Hypothalamus (tissue), 51 donors: ENCODE results near the gene TDRD10.

Source experiments
- DNase-seq, 51 donors: peaks; one replicate each; lab custom pipeline; 2025; lab: John Stamatoyannopoulos, UW

Gene TDRD10, protein sequence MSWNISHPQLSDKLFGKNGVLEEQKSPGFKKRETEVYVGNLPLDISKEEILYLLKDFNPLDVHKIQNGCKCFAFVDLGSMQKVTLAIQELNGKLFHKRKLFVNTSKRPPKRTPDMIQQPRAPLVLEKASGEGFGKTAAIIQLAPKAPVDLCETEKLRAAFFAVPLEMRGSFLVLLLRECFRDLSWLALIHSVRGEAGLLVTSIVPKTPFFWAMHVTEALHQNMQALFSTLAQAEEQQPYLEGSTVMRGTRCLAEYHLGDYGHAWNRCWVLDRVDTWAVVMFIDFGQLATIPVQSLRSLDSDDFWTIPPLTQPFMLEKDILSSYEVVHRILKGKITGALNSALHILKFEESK

DNA sequence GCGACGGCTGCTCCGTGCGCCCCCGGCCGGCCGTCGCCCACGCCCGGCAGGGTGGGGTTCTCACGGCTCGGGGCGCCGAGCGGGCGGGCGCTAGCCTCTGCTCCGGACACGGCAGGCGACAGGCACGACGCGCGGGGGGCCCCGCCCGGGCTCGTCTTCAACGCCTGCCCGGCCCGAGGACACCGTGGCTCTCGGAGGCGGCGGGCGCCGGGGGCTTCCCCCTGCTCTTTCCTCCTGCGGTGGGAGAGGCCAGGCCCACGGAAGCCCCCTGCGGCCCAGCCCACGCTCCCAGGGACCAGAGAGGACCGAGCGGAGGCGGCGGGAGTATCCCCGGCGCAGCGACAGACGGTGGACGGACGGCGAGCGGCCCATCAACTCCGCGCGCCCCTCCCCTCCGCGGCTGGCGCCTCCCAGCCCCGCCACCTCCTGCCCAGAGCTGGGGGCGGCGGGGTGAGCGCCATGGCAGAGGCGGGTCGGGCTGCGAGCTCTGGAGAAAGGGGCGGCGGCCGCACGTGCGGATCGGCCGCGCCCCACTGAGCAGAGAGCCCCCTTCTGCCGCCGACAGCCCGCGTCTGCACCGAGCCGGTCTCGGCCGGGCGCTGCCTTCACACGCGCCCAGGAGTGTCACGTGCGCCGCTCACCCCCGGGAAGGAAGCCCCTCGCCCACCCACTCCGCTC, at the start of gene TDRD10, which contains the start of gene SHE:
Gene TDRD10, plus strand, starts transcription at position 154 of the 678 bp plus-strand sequence. CDS start 4,685 bp downstream, outside the sequence.
Gene SHE, minus strand, starts transcription at position 347 of the 678 bp plus-strand sequence. CDS start 386 bp downstream, outside the sequence.
- DNase-seq: no peak

DNA sequence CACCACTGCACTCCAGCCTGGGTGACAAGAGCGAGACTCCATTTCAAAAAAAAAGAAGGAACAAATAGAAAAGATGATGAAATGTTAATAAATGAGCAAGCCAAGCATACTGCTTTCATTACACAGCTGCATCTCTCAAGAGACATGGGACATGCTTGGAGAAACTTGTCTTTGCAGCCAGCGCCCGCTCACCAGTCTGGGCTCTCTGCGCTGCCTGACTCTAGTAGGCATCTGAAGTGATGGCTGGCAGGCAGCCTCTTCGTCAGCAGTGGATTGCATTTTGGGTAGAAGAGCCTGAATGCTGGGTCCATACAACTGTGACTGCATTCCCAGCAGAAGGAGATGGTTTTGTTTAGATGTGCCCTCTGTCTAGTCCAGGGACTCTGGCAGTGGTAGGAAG, 48.9 kb upstream of the TDRD10 start:
- peak in 3 of 51 donors; percentile 19 to 46 (median 46) for DNase-seq

DNA sequence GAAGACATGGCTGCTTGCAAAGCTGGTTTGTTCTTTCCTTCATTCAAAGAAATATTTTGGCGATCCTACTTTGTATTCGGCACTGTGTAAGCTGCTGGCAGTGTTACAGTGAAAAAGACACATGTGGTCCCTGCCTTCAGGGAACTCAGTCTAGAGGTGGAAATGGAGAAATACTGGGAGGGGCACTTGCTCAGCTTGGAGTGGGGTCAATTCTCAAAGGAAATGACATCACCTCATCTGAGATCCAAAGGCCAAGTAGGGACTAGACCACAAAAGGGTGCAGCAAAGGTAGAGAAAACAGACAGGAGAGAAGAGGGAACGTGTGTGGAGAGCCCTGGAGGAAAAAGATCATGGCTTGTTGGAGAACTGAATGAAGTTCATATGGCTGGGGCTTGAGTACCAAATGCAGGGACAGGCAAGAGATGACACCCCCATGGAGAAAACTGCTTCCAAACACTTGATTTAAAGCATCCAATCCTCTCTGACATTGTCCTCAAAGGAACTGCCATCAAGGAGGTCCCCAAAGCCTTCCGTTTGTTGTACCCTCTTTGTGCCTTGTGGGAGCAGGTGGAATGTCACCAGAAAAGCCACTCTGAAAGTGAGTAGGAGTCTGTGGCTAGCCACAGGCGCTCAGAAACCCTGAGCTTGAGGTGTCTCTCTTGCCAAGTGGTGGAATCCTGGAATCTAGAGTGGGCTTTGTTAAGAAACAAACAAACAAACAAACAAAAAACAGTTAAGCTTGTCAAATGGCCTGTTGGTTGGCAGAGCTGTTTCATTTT, 48.3 kb upstream of the TDRD10 start:
- peak in 3 of 51 donors; percentile 16 to 39 (median 17) for DNase-seq

GRCh38 chr1:154454386-154455120, 47.5 kb upstream of the TDRD10 start:
- DNase-seq: no peak

GRCh38 chr1:154456631-154457030, 45.4 kb upstream of the TDRD10 start:
- no peak for DNase-seq

- DNase-seq: peak in 13 of 51 donors; percentile 11 to 51 (median 24)
These were observed 42.9 kb upstream of the TDRD10 start for GRCh38 chr1:154459080-154459479.

- no peak for DNase-seq
These were observed 41.2 kb upstream of the TDRD10 start for GRCh38 chr1:154460695-154461260.

DNA sequence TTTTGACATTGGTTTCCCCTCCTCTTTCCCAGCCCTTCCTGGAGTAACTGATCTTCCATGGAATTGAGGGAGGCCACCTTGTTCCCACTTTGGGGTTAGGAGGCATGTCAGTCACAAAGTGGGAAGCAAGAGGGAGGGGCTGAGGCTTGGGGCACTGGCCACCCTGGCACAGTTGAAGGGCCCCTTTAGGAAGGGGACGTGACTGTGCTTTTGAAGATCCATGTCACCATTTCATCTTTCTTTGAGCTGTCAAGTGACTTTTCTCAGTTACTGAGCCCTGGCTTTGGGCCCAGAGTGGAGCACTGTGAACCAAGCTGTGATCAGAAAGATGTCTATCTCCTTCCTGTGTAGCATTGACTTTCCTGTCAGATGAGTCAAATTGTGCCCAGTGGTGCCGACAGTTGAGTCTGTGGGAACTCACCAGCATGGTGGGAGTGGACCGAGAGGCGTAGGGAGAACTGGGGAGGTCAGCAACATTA, 38.5 kb upstream of the TDRD10 start:
- DNase-seq: no peak

- peak in 1 of 51 donors; percentile 69 for DNase-seq
These were observed 36.3 kb upstream of the TDRD10 start for GRCh38 chr1:154465621-154466195.

GRCh38 chr1:154466206-154466605, 35.8 kb upstream of the TDRD10 start:
- peak in 1 of 51 donors; percentile 69 for DNase-seq

- peak in 3 of 51 donors; percentile 12 to 23 (median 23) for DNase-seq
These were observed 35.0 kb upstream of the TDRD10 start for GRCh38 chr1:154466921-154467417.

- DNase-seq: peak in 1 of 51 donors; percentile 57
These were observed 34.5 kb upstream of the TDRD10 start for GRCh38 chr1:154467434-154468102.

DNA sequence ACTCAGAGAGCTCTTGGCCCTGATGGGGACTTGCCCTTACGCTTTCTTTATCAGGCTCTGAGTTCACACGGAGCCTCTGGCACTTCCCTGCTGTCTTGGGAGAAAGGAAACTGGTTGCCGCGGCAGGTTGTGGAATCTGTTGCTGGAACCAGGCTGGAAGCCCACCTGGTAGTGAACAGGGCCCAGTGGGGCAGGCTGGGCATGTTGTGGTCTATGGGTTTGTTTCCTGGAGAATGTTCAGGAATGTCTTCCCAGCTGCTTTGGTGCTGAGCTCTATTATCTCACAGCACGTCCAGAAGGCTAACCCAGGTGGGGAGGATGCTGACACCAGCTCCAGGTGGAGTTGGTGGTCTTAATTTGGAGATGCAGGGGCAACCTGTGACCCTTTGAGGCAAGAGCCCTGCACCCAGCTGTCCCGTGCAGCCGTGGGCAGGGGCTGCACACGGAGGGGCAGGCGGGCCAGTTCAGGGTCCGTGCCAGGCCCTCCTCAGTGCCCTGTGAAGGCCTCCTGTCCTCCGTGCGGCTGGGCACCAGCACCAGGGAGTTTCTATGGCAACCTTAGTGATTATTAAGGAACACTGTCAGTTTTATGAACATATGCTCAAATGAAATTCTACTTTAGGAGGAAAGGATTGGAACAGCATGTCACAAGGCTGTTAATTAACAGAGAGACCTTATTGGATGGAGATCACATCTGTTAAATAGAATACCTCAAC, 33.3 kb upstream of the TDRD10 start:
- peak in 3 of 51 donors; percentile 4 to 21 (median 20) for DNase-seq

- no peak for DNase-seq
These were observed 32.0 kb upstream of the TDRD10 start for GRCh38 chr1:154469844-154470560.

DNA sequence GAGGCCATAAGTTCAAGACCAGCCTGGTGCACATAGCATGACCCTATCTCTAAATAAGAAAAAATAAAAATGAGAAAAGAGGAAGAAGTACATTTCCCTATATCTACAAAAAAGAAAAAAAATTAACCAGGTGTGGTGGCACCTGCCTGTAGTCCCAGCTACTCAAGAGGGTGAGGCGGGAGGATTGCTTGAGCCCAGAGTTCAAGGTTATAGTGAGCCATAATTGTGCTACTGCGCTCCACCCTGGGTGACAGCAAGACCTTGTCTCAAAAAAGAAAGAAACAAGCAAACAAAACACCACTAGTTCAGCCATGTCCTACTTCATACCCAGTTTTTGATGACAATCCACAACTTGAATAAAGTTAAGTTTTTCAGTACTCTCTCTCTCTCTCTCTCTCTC, 30.7 kb upstream of the TDRD10 start:
- no peak for DNase-seq

DNA sequence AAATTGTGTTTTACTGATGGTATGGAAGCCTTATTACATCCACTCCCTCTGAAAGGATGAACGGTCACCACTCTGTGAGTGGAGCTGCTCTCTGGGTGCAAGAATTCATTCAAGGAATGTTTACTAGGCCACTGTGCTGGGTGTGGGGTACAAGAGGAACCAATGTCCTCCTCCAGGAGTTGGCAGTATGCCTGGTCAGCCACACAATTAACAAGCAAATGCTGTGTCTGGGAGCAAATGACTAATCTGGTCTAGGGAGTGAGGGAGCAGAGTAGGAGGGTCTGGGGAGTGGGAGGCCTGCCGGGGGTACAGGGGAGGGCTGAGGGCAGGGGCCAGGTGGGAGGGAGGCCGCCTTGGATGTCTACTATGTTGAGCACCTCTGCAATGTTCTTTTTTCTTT, 27.2 kb upstream of the TDRD10 start:
- peak in 48 of 51 donors; percentile 9 to 91 (median 70) for DNase-seq

- DNase-seq: no peak
These were observed 25.2 kb upstream of the TDRD10 start for GRCh38 chr1:154476791-154477190.
